ENCODE measurements around the gene GALNS.
A peak's percentile ranks its signal among the peaks of the same experiment; 100 is the strongest.

The GALNS gene

GRCh38 chr16:88874938-88875599 is 18.3 kb upstream of the GALNS start:
- no peak for DNase-seq

DNA sequence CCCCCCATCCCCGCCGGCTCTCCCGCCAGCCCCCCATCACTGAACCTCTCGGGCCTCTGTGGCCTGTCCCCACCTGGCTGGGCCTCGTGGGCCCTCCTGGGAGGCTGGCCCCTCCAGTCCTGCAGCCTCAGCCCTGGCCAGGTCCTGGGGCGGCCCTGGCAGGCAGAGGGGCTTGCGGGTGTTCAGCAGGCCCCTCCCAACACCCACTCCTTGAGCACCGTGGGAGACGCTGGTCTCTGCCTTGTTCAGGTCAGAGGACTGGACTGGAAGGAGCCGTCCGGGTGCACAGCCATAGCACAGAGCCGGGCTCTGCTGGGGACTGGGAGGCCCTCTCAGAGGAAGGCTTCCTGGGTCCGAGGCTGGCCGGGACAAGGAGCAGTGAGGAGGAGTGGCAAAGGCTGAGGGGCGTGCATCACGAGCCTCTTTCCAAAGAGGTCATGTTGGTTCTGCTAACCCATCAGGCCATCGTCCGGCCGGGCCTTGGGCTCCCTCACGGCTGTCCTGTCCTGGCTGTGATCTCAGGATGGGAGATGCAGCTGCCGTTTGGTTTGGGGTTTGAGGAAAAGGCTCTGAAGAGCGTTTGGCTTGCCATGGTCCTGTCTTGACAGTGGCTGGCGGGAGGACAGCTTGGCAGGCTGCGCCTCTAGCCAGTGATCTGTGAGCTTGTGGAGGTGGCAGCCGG is 16.0 kb upstream of the GALNS start:
- no peak for DNase-seq

DNA sequence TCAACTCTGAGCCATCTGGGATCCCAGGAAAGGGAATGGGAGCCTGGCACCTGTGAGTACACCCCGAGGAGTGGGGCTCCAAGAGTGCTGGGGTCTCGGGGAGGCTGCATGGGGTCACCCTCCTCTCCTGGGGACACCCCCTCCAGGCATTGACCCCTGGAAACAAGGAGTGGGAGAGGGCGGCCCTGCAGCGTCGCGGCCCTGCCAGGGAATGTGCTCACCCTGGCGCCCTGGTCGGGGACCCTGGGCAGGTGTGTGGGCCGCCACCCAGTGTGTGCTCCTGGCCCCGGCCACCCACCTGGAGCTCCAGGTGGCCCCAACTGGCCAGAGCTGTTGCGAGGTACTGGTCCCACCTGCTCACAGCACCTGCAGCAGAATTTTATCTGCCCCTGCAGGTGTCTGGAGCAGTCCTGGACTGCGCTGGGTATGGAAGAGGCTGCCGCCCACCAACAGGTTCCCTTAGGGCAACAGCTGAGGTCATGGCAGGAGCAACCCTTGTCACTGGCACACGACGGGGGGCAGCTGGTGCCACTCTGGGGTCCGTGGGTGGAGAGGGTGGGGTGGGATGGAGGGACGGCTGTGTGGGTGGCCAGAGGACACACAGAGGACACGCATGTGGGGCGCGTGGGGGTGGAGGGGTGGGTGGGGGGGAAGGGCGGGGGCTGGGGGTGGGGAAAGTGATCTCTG is 15.1 kb upstream of the GALNS start:
- no peak for DNase-seq

DNA sequence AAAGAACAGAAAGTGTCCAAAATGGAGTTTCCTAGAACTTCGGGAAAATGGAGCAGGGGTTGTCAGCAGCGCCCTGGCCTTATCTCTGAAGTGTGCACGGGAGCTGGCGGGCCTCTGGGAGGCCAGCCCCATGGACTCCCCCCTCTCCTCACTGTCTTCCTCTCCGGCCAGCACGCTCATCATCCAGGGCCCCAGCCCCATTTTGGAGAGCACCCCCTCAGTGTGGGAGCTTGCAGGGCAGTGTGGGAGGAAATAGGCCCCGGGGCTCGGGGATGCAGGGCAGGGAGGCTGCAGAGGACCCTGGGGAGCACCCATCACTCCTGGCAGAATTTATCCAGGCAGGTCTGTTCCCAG is 14.6 kb upstream of the GALNS start:
- no peak for DNase-seq

DNA sequence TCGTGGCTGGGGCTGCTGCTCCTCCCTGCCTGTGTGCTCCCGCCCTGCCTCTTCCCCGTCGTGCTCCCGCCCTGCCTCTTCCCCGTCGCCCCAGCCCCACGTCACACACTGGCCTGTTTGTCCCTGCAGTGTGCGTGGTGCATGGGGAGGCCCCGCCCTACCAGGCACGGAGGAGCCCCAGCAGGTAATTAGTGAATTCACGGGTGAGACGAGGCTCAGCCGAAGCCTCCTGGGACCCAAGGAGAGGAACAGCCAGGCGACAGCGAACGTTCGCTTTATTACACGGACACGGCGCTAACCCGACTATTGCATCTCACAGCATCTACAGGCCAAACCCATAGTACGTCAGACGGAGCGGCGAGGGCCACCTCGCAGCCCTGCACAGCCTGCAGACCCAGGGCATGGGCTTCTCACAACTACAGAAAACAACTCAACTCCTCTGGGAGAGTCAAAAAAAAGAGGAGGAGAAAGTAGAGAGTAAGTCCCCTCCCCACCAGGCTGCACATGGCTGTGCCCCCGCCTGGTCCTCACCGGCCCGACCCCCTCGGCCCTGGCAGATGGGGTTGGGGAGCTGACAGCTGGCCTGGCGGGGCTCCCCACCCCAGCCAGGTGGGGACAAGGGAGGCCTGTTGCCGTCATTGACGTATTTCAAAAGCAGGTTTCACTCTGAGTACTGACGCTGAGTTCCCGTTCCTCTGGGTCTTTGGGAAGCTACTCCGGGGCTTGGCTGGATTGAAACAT is 14.0 kb upstream of the GALNS start:
- DNase-seq, result no peak

DNA sequence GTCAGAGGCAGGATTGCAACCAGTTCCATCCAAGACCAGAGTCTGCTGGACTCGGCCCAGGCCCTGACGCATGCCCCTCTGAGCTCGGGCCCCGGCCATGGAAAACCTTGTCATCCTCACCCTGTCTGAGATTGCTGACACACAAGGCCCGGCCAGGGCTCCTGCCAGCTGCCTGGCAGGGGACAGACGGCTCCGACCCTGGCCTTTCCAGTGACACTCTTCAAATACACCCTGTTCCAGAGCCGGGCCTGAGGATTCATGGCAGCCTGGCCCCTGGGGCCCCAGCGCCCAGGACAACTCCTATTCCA is 12.9 kb upstream of the GALNS start:
- DNase-seq, result no peak

DNA sequence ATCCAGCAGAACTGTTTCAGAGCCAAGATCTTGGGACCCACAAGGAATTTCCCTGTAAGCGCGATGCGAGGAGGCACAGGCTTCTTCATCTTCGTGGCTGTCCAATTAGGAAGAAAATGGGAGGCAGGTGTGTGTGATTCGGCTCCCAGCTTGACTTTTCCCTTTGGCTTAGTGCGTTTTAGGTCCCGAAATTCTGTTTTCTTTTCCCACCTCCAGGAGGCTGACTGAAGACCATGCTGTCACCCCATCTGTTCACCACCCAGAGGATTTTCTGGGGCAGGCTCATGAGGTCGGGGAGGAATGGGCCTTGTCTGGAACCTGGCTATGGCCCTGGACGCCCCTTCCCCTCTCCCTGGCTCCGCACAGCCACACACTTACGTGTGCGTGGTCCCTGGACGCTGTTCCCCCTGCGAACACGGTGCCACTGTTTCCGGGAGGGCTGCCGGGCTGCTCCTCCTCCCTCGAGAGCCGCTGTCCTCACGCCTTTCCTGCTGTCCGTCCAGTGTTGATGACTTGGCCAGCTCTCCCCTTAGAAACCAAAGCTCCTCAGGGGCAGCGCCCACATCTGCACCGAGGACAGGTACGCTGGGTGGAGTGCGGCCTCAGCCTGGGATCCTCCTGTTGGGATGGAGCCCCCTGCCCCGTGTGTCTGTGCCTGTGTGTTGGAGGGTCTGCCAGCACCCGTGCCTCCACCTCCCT is 12.4 kb upstream of the GALNS start:
- no peak for DNase-seq

- DNase-seq, result no peak
These were observed 11.0 kb upstream of the GALNS start for GRCh38 chr16:88867581-88868246.

GRCh38 chr16:88866151-88866920 is 9.6 kb upstream of the GALNS start, which contains the start of gene PABPN1L:
PABPN1L (minus strand) TSS chr16:88866660; CDS start chr16:88866606, 54 bp downstream.
- no peak for DNase-seq

GRCh38 chr16:88865742-88866141 is 9.0 kb upstream of the GALNS start:
- DNase-seq, result no peak

GRCh38 chr16:88865310-88865709 is 8.6 kb upstream of the GALNS start:
- no peak for DNase-seq

DNA sequence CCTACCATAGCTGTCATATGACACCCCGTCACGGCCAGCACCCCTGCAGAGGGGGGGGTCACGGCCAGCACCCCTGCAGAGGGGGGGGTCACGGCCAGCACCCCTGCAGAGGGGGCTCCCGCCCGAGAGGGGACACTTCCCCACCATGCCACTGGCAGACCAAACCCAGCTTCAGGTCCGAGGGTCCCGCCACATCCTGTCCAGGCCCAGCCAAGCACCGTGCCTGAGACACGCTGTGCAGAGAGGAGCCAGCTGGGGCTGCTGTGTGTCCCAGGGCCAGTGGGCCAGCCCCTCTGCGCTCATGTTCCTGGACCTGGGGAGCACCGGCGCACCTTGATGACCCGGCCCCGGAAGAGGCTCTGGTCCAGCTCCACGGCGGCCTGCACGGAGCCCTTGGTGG is 7.8 kb upstream of the GALNS start:
- no peak for DNase-seq

DNA sequence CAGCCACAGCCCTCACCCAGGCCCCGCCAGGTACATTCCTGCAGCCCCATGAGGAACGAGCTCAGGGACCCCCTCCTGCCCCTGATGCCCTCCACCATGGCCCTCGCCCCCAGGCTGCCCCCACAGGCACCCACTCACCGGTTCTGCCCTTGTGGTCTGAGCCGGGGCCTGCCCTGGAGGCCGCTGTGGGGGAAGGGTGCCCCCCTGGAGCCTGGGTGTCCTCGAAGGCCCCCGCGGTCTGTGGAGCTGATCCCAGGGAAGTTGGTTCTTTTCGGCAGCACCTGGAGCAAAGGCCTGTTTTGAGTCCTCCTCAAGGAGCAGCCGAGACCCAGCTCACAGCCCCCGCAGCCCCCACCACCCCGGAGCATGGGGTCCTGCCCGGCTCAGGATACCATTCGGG is 7.4 kb upstream of the GALNS start:
- no peak for DNase-seq

- DNase-seq, result no peak
These were observed 6.7 kb upstream of the GALNS start for GRCh38 chr16:88863426-88863825.

- no peak for DNase-seq
These were observed 6.2 kb upstream of the GALNS start for GRCh38 chr16:88862968-88863367.

DNA sequence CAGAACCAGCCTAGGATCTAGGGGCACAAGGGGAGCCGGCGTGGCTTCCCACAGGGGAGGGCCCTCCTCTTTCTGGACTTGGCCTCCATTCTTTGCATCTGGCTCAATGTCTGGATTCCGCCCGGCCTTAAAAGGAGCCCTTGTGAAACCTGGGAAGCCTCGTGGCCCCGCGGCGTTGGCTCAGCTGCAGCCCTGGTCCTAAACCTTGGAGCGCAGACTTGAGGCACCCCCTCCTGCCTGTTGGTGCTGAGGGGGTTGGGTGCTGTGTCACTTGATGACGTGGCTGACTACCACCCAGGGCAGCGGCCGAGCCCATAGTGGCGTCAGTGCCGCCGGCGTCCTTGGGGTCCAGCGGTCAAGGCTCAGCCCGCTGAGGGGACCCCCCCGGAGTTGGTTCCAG is 4.6 kb upstream of the GALNS start:
- DNase-seq, result no peak

- no peak for DNase-seq
These were observed 2.8 kb upstream of the GALNS start for GRCh38 chr16:88859381-88860091.

- DNase-seq, result peak; percentile 63
These were observed 1.1 kb upstream of the GALNS start for GRCh38 chr16:88857728-88858339.

DNA sequence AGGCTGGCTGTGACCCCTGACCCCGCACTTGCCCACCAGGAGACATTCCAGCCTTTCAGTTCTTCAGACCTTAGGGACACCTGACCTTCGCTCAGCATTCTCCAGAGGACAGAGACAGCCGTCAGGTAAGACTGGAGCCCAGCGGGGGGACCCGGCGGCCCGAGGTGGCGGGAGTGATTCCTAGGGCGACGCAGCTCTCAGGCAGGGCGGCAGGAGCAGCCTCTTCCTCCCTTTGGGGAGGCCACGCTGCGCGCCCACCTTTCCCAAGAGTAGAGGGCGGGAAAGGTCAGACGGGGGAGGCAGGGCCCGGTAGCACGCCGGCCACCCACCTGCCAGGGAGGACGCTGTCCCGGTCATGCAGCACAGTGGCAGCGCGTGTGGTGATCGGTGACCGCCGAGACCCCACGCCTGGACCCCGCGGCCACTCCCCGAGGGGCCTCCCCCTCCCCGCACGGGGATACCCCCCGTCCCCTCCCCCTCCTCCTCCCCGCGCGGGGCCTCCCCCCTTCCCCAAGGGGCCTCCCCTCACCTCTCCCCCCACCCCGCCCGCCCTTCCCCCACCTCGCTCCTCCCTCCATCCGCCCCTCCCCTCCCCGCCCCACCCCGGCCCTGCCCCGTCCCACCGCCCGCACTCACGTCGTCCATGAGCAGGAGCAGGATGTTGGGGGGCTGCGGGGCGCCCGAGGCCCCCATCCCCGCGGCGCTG is 472 bp downstream of the GALNS start:
- no peak for DNase-seq

- DNase-seq, result no peak
These were observed 1.0 kb downstream of the GALNS start for GRCh38 chr16:88855736-88856121.
